ENCODE measurements around the gene JOSD1. TPM values are rescaled to one million over a fixed set of nuclear protein-coding genes. Genes with fewer than 3 reads are reported as not detected.
"Not testable (repeated sequence)": the region's sequence is repeated elsewhere in the genome, so short reads cannot be mapped to it uniquely, and the experiment has no call there.

JOSD1 gene
- total and polyA plus RNA-seq, 7 experiments from 2014 or later: 7.4 to 175 (median 65.7) TPM

DNA sequence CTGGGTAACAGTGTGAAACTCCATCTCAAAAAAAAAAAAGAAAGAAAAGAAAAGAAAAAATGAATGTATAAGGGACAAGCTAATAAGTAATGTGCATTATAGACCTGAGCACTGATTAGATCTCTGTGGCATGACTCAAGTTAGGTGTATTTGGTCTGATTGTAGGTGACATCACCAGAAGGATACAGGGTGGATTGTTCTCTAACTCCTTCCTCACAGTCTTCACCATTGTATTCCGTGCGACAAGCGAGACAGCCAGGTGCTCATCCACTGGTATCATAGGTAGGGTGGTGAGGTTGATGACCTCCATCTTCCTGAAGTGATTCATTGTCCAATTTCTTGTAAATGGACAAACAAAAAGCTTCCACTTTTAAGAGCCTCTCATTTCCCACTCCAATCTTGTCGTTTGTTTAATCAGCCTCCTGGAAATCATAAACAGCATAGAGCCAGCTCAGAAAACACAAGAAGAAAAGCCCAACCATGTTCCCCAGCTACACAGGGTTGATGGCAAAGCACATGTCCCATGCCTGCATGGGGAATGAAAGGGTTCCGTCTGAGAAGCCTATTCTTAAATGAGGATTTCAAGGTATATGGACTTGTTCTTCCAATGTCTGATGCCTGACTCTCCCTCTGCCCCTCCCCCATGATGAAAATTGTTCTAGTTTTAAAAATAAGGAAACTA is 50.8 kb downstream of the JOSD1 start:
- H3K27ac ChIP-seq (ENCODE audit: low read depth, low read length): no peak overlapping the region
- ChIA-PET POLR2A (no interaction called here), CTCF (no interaction called here)
- H3K4me3 Mint-ChIP-seq: no peak overlapping the region
- H3K9me3 Mint-ChIP-seq: no peaks in the 10 kb centered on the region
- no peak overlapping the region for H3K4me3 ChIP-seq (ENCODE audit: low read length)
- ATAC-seq (no peak), DNase-seq (no peak)
- no peaks in the 10 kb centered on the region for H3K36me3 ChIP-seq (ENCODE audit: control insufficient read depth in 2 of 3, insufficient read depth in 3 of 3, low read length in 3 of 3)
- H3K27me3 ChIP-seq (ENCODE audit: control insufficient read depth in 2 of 2, insufficient read depth in 2 of 2, low read length in 2 of 2): no peaks in the 10 kb centered on the region
- no peak overlapping the region for H3K27ac Mint-ChIP-seq
- intact Hi-C loops (cut with micrococcal nuclease): no loop called here
- no peaks in the 10 kb centered on the region for H3K4me1 ChIP-seq (ENCODE audit: control insufficient read depth in 2 of 2, insufficient read depth in 2 of 2, low read length in 2 of 2)
- H3K27me3 Mint-ChIP-seq: peaks cover 0 to 4% (median 0%) of the 10 kb centered on the region in 5 donors
- no peaks in the 10 kb centered on the region for H3K36me3 Mint-ChIP-seq
- H3K9me3 ChIP-seq (ENCODE audit: control insufficient read depth in 2 of 3, low read length in 3 of 3): no peaks in the 10 kb centered on the region
- H3K4me1 Mint-ChIP-seq: peaks cover 0 to 4% (median 0%) of the 10 kb centered on the region in 7 donors

DNA sequence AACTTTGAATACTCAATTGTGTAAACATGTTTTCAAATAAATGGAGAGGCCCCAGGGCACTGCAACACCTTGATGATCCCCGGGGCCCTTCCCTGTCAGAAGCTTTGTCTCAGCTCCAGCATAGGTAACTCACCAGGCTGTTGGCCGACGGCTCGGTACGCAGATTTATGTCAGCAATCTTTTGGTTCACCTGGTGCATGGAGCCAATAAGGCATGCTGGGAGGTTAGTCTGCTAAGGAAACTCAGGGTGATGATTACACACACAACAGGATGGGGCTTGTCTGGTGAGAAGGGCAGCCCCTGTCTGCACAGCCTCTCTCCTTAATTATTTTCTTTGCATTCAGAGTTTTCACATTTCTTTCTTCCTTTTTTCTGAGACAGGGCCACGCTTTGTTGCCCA is 55.3 kb downstream of the JOSD1 start:
- POLR2A ChIA-PET: no interaction called here

DNA sequence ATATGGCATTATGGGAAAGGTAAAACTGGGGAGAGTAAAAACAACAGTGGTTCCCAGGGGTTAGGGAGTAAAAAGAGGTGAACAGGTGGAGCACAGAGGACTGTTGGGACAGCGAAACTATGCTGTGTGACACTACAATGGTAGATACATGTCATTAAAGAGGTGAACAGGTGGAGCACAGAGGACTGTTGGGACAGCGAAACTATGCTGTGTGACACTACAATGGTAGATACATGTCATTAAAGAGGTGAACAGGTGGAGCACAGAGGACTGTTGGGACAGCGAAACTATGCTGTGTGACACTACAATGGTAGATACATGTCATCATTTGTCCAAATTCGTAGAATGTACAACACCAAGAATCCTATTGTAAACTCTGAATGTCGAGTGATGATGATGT is 56.5 kb downstream of the JOSD1 start:
- intact Hi-C loops (cut with micrococcal nuclease); H3K27ac Mint-ChIP-seq; H3K4me1 Mint-ChIP-seq; CTCF ChIA-PET; H3K27me3 ChIP-seq (ENCODE audit: control insufficient read depth in 2 of 2, insufficient read depth in 2 of 2, low read length in 2 of 2); H3K4me1 ChIP-seq (ENCODE audit: control insufficient read depth in 2 of 2, insufficient read depth in 2 of 2, low read length in 2 of 2); POLR2A ChIA-PET; DNase-seq; H3K36me3 ChIP-seq (ENCODE audit: control insufficient read depth in 2 of 3, insufficient read depth in 3 of 3, low read length in 3 of 3); H3K4me3 ChIP-seq (ENCODE audit: low read length); H3K9me3 Mint-ChIP-seq; H3K36me3 Mint-ChIP-seq; H3K9me3 ChIP-seq (ENCODE audit: control insufficient read depth in 2 of 3, low read length in 3 of 3); H3K4me3 Mint-ChIP-seq; H3K27ac ChIP-seq (ENCODE audit: low read depth, low read length): not testable (repeated sequence)
- peaks cover 4 to 27% (median 7%) of the 10 kb centered on the region in 5 donors for H3K27me3 Mint-ChIP-seq
- ATAC-seq: peak; percentile 70

More for the DNA sequence above, 55.3 kb downstream of the JOSD1 start:
- Mint-ChIP-seq H3K9me3 (no peaks in the 10 kb centered on the region), H3K4me3 (no peak overlapping the region), H3K27me3 (peaks cover 4 to 27% (median 7%) of the 10 kb centered on the region in 5 donors), H3K27ac (no peak overlapping the region), H3K36me3 (no peaks in the 10 kb centered on the region), H3K4me1 (no peaks in the 10 kb centered on the region)
- no peak for ATAC-seq
- CTCF ChIA-PET: no interaction called here
- H3K9me3 ChIP-seq (ENCODE audit: control insufficient read depth in 2 of 3, low read length in 3 of 3): no peaks in the 10 kb centered on the region
- H3K27me3 ChIP-seq (ENCODE audit: control insufficient read depth in 2 of 2, insufficient read depth in 2 of 2, low read length in 2 of 2): no peaks in the 10 kb centered on the region
- DNase-seq: no peak
- intact Hi-C loops (cut with micrococcal nuclease): no loop called here
- no peaks in the 10 kb centered on the region for H3K36me3 ChIP-seq (ENCODE audit: control insufficient read depth in 2 of 3, insufficient read depth in 3 of 3, low read length in 3 of 3)
- no peaks in the 10 kb centered on the region for H3K4me1 ChIP-seq (ENCODE audit: control insufficient read depth in 2 of 2, insufficient read depth in 2 of 2, low read length in 2 of 2)
- no peak overlapping the region for H3K27ac ChIP-seq (ENCODE audit: low read depth, low read length)
- H3K4me3 ChIP-seq (ENCODE audit: low read length): no peak overlapping the region

DNA sequence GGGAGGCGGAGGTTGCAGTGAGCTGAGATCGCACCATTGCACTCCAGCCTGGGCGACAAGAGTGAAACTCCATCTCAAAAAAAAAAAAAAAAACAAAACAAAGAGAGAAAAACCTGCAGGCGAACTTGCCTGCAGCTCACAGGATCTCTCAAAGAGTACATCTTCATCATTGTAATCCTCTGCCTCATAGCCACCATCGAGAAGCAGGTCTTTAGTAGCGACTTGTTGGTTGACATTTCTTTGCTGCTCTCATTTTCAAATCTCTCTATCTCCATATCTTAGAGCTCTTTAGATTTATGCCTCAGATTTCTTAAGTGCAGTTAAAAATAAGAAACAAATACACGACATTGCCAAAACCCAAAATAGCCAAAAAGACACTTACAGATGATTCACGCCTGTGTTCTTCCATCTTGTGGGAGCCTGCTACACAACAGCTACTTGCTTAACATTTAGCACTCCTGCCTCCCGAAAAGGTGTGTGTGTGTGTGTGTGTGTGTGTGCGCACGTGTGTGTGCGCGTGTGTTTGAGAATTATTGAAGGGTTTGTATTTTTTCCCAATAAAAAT is 59.2 kb downstream of the JOSD1 start:
- H3K27ac ChIP-seq (ENCODE audit: low read depth, low read length): no peak overlapping the region
- Mint-ChIP-seq H3K9me3 (no peaks in the 10 kb centered on the region), H3K36me3 (no peaks in the 10 kb centered on the region), H3K27me3 (peaks cover 4 to 22% (median 7%) of the 10 kb centered on the region in 5 donors), H3K4me1 (no peaks in the 10 kb centered on the region), H3K4me3 (no peak overlapping the region), H3K27ac (no peak overlapping the region)
- intact Hi-C loops (cut with micrococcal nuclease): no loop called here
- POLR2A ChIA-PET: interaction anchor here (0.5 to 0.7 kb wide), 2 partner anchors 13 to 40 kb away, joined by 3 to 4 read pairs; partner anchors contain the start of gene TOMM22
- no peaks in the 10 kb centered on the region for H3K9me3 ChIP-seq (ENCODE audit: control insufficient read depth in 2 of 3, low read length in 3 of 3)
- CTCF ChIA-PET: no interaction called here
- H3K4me3 ChIP-seq (ENCODE audit: low read length): no peak overlapping the region
- no peaks in the 10 kb centered on the region for H3K36me3 ChIP-seq (ENCODE audit: control insufficient read depth in 2 of 3, insufficient read depth in 3 of 3, low read length in 3 of 3)
- no peaks in the 10 kb centered on the region for H3K4me1 ChIP-seq (ENCODE audit: control insufficient read depth in 2 of 2, insufficient read depth in 2 of 2, low read length in 2 of 2)
- DNase-seq: no peak
- no peaks in the 10 kb centered on the region for H3K27me3 ChIP-seq (ENCODE audit: control insufficient read depth in 2 of 2, insufficient read depth in 2 of 2, low read length in 2 of 2)
- ATAC-seq: no peak

DNA sequence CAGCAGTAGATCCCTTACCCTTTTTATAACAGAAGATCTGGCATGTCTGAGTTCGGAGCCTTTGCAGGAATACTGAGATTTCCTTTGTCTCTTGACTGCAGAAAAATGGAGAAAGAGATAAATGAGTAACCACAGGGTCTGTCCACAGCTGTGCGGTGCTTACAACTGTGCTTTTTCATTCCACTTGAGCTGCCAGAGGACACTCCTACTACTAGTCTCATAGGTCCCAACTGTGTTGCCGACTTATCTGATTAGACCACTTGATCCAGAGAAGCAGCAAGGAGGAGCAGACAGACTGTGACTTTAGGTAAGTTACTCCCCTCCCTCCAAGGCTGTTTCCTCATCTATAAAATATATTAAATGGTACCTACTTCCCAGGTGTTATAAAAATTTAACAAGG is 62.0 kb downstream of the JOSD1 start:
- ChIA-PET CTCF (no interaction called here), POLR2A (no interaction called here)
- no peak overlapping the region for H3K27ac Mint-ChIP-seq
- no peaks in the 10 kb centered on the region for H3K36me3 ChIP-seq (ENCODE audit: control insufficient read depth in 2 of 3, insufficient read depth in 3 of 3, low read length in 3 of 3)
- peaks cover 4 to 18% (median 10%) of the 10 kb centered on the region in 5 donors for H3K27me3 Mint-ChIP-seq
- ATAC-seq (no peak), DNase-seq (no peak)
- H3K27me3 ChIP-seq (ENCODE audit: control insufficient read depth in 2 of 2, insufficient read depth in 2 of 2, low read length in 2 of 2): no peaks in the 10 kb centered on the region
- intact Hi-C loops (cut with micrococcal nuclease): no loop called here
- no peak overlapping the region for H3K4me3 Mint-ChIP-seq
- no peaks in the 10 kb centered on the region for H3K36me3 Mint-ChIP-seq
- H3K4me1 ChIP-seq (ENCODE audit: control insufficient read depth in 2 of 2, insufficient read depth in 2 of 2, low read length in 2 of 2): no peaks in the 10 kb centered on the region
- no peaks in the 10 kb centered on the region for H3K9me3 ChIP-seq (ENCODE audit: control insufficient read depth in 2 of 3, low read length in 3 of 3)
- no peak overlapping the region for H3K4me3 ChIP-seq (ENCODE audit: low read length)
- no peak overlapping the region for H3K27ac ChIP-seq (ENCODE audit: low read depth, low read length)
- H3K4me1 Mint-ChIP-seq: no peaks in the 10 kb centered on the region
- H3K9me3 Mint-ChIP-seq: no peaks in the 10 kb centered on the region

DNA sequence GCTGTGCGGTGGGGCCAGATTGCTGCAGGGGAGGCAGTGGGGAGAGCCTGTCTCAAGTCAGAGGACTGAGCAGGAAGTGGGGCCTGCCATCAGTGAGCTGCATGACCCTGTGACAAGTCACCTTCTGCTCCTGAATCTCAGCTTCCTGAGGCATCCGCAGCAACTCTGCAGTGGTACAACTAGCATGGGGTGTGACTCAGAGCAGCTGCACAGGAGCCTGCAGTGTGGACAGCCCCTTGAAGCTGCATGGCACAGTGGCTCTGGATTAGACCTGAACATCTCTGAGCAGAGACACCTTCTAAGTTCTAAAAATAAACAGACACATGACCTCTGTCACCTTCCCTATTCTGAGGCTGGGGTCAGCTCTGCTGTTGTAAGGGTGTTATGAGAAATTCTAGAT is 62.5 kb downstream of the JOSD1 start:
- no peak for DNase-seq
- no peaks in the 10 kb centered on the region for H3K36me3 Mint-ChIP-seq
- Histone ChIP-seq H3K4me1 (ENCODE audit: control insufficient read depth in 2 of 2, insufficient read depth in 2 of 2, low read length in 2 of 2) (no peaks in the 10 kb centered on the region), H3K36me3 (ENCODE audit: control insufficient read depth in 2 of 3, insufficient read depth in 3 of 3, low read length in 3 of 3) (no peaks in the 10 kb centered on the region), H3K9me3 (ENCODE audit: control insufficient read depth in 2 of 3, low read length in 3 of 3) (no peaks in the 10 kb centered on the region), H3K27ac (ENCODE audit: low read depth, low read length) (no peak overlapping the region), H3K4me3 (ENCODE audit: low read length) (no peak overlapping the region), H3K27me3 (ENCODE audit: control insufficient read depth in 2 of 2, insufficient read depth in 2 of 2, low read length in 2 of 2) (no peaks in the 10 kb centered on the region)
- peaks cover 4 to 18% (median 7%) of the 10 kb centered on the region in 5 donors for H3K27me3 Mint-ChIP-seq
- ChIA-PET CTCF (no interaction called here), POLR2A (no interaction called here)
- H3K27ac Mint-ChIP-seq: no peak overlapping the region
- no peak overlapping the region for H3K4me3 Mint-ChIP-seq
- no peak for ATAC-seq
- no peaks in the 10 kb centered on the region for H3K4me1 Mint-ChIP-seq
- intact Hi-C loops (cut with micrococcal nuclease): no loop called here
- no peaks in the 10 kb centered on the region for H3K9me3 Mint-ChIP-seq

Data from naive thymus-derived CD4-positive, alpha-beta T cell (primary cell).